ENCODE results near the gene ZNF646.
A peak's percentile ranks its signal among the peaks of the same experiment; 100 is the strongest.

The ZNF646 gene, protein sequence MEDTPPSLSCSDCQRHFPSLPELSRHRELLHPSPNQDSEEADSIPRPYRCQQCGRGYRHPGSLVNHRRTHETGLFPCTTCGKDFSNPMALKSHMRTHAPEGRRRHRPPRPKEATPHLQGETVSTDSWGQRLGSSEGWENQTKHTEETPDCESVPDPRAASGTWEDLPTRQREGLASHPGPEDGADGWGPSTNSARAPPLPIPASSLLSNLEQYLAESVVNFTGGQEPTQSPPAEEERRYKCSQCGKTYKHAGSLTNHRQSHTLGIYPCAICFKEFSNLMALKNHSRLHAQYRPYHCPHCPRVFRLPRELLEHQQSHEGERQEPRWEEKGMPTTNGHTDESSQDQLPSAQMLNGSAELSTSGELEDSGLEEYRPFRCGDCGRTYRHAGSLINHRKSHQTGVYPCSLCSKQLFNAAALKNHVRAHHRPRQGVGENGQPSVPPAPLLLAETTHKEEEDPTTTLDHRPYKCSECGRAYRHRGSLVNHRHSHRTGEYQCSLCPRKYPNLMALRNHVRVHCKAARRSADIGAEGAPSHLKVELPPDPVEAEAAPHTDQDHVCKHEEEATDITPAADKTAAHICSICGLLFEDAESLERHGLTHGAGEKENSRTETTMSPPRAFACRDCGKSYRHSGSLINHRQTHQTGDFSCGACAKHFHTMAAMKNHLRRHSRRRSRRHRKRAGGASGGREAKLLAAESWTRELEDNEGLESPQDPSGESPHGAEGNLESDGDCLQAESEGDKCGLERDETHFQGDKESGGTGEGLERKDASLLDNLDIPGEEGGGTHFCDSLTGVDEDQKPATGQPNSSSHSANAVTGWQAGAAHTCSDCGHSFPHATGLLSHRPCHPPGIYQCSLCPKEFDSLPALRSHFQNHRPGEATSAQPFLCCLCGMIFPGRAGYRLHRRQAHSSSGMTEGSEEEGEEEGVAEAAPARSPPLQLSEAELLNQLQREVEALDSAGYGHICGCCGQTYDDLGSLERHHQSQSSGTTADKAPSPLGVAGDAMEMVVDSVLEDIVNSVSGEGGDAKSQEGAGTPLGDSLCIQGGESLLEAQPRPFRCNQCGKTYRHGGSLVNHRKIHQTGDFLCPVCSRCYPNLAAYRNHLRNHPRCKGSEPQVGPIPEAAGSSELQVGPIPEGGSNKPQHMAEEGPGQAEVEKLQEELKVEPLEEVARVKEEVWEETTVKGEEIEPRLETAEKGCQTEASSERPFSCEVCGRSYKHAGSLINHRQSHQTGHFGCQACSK (N-terminal part only)

DNA sequence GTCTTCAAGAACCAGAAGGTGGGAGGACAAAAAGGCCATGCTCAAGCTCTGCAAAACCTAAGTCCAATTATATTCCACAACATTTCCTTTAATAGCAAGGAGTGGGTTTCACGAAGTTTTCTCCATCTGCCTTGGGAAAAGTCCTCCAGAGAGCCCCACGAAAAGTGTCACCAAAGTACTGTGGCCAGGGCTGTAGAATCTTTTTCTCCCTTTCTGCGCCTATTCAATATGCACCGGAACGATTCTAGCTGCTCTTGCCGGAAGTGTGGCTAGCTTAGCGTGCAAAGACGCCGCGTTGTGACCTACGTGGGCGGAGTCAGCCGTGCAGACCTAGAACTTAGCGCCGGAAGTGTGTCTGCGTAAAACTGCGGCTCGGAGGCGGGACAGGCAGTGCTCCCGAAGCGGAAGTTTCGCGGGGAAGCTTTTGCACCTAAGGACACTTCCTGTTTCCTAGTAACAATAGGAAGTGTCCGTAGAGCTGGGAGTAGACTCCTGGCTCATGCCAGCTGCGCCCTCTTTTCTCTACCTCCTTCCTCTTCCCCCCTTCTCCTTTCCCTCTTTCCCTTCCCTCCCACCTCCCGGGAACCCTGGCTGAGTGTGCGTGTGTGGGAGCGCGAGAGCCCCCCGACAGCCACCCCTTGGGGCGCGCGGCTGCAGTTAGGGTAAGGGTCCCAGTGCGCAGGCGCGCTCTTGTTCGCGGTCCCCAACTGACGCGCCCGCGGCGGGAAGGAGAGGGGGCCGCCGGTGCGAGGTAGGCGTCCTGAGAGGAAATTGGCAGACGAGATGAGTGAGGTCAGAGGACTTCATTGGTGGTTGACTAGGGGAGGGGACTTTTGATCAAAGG is at the start of gene ZNF646, which contains the start of gene ZNF668:
Gene ZNF646 (plus strand): TSS at position 453 of the 844 bp plus-strand sequence. CDS start 1,903 bp downstream, outside the sequence.
Gene ZNF668 (minus strand): TSS at position 271 of the 844 bp plus-strand sequence. CDS start 9,781 bp downstream, outside the sequence.
- ATAC-seq (peak; percentile 88), DNase-seq (peak; percentile 95 to 99)
- Mint-ChIP-seq H3K27me3 (no peaks in the 10 kb centered on the region), H3K9me3 (no peaks in the 10 kb centered on the region), H3K4me1 (peaks cover 59% of the 10 kb centered on the region), H3K27ac (peak within 1 kb of the TSS; percentile 96 to 97), H3K4me3 (peak within 1 kb of the TSS; percentile 86 to 95)

DNA sequence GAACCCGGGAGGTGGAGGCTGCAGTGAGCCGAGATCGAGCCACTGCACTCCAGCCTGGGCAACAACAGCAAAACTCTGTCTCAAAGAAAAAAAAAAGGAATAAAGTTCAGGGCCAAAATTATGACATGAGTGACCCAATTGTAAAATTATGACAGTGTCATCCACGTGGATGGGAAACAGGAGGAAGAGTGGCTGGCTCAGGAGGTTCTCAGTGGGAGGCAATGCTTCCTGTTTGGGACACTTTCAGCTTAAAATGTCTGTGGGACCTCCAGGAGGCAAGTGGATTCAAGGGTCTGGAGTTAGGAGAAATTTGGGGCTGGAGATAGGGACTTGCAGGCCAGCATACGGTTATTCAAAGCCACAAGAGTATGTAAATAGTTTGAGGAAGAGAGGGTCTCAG is 48.9 kb upstream of the ZNF646 start:
- ATAC-seq (no peak), DNase-seq (no peak)
- H3K27ac Mint-ChIP-seq, result no peak overlapping the region

DNA sequence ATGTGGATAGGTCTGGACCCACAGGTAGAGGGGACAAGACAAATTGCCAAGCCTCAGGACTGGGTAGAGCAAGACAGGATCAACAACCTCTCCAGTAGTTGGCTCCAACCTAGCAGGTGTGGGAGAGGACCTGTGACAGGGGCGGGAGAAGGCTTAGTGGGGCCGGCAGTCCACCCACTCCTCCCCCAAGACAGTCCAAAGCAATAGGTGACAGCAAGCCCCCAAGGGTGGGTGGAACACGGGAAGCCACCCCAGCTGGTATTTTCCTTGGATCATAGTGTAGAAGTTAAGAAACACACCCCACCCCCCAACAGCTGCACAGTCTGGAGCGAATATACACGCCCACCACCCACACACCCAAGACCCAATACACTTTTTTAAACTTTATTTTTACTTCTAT is 45.0 kb upstream of the ZNF646 start:
- Mint-ChIP-seq H3K4me1 (peaks cover 22% of the 10 kb centered on the region), H3K27ac (no peak overlapping the region), H3K9me3 (no peaks in the 10 kb centered on the region), H3K4me3 (no peak overlapping the region), H3K27me3 (no peaks in the 10 kb centered on the region)
- DNase-seq (no peak), ATAC-seq (no peak)

More for the DNA sequence above, 48.9 kb upstream of the ZNF646 start:
- no peaks in the 10 kb centered on the region for H3K9me3 Mint-ChIP-seq
- no peaks in the 10 kb centered on the region for H3K27me3 Mint-ChIP-seq
- no peak overlapping the region for H3K4me3 Mint-ChIP-seq
- peaks cover 7% of the 10 kb centered on the region for H3K4me1 Mint-ChIP-seq

DNA sequence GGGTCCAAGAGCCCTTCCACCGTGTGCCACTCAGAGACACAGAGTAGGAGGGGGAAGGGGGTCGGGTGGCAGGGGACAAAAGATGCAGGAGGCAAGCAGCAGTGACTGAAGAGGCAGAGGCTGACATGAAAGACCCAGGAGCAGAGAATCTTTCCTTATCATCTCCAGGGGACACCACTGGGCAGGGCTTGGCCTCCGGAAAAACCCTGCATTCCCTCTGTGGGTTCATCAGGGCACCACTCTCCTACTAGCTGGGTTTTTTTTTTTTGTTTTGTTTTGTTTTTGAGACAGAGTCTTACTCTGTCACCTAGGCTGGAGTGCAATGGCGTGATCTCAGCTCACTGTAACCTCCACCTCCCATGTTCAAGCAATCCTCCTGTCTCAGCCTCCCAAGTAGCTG is 42.9 kb upstream of the ZNF646 start:
- Mint-ChIP-seq H3K27me3 (no peaks in the 10 kb centered on the region), H3K27ac (no peak overlapping the region), H3K4me3 (no peak overlapping the region), H3K9me3 (no peaks in the 10 kb centered on the region), H3K4me1 (peaks cover 28% of the 10 kb centered on the region)
- DNase-seq (no peak), ATAC-seq (no peak)

DNA sequence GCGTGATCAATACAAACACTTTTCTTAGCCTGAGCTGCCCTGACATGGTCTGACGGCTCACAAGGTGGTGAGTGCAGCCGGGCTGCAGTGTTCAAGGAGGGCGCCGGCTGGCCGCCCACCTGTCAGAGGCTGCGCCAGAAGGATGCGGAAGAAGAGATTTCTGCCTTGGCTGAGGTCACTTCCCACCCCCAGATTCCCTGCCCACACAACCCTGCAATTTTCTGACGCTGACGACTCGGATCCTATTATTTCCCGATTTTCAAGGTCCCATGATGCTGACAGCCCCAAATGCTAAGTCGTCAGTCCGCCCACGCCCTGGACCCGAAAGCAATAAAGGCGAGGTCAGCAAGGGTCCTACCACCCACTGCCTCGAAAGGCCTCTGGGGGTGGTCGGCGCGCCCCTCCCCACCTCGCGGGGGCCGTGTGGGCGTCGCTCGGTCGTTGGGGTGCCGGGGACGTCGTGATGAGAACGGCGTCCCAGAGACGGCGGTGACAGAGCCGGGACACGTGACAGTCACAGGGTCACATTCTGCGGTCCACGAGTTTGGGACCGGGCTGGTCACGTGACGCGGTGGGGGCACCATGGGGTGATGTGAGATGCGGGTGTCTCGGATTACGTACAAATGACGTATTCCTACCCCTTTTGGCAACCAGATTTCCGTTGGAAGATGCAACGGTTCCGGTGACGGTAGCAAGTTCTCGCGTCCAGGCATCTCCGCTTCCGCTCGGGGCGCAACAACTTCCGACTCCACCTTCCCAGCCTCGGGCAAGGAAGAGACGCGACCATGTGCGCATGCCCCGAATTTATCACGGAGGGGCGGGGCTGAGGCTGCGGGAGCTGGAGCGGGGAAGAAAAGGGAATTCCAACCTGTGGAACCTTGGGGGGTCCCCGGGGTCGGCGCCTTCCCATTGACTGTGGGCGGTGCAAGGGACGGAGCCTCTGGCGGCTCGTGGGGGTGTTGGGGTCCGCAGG is 41.2 kb upstream of the ZNF646 start, which contains the start of gene STX4:
Gene STX4 (plus strand): TSS at position 823 of the 973 bp plus-strand sequence. CDS start 248 bp downstream, outside the sequence.
- ATAC-seq (peak; percentile 89), DNase-seq (peak; percentile 91 to 97)
- Mint-ChIP-seq H3K27me3 (no peaks in the 10 kb centered on the region), H3K27ac (peak within 1 kb of the TSS; percentile 91 to 94), H3K4me3 (peak within 1 kb of the TSS; percentile 90 to 91), H3K9me3 (no peaks in the 10 kb centered on the region), H3K4me1 (peaks cover 28% of the 10 kb centered on the region)

DNA sequence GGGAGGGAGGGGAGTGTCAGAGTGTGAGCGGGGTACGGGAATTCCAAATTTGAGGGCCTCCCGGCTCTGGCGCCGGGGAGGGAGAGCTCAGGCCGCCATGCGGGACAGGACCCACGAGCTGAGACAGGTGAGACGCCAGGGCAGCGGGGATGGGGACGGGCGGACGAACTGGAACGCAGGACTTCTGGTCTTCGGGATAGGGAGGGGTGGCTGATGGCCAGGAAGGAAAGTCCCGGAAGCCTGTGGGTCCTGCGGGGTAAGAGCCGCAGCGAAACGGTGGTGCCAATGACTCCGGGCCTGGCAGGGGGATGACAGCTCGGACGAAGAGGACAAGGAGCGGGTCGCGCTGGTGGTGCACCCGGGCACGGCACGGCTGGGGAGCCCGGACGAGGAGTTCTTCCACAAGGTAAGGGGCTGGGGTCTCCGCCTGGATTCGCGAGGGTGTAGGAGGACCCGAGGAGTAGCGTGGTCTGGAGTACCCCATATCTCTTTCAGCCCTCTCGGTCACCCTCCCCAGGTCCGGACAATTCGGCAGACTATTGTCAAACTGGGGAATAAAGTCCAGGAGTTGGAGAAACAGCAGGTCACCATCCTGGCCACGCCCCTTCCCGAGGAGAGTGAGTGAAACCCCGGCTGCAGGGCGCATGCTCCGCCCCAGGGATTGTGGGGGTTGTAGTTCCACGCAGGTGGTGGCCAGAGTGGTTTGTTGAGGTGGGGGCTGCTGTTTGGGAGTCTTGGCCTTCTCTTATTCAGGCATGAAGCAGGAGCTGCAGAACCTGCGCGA is 40.3 kb upstream of the ZNF646 start:
- Mint-ChIP-seq H3K27me3 (no peaks in the 10 kb centered on the region), H3K9me3 (no peaks in the 10 kb centered on the region), H3K27ac (peak overlapping the region; percentile 91 to 94), H3K4me3 (peak overlapping the region; percentile 90 to 91), H3K4me1 (peaks cover 28% of the 10 kb centered on the region)
- DNase-seq (peak; percentile 81 to 85), ATAC-seq (peak; percentile 66)

DNA sequence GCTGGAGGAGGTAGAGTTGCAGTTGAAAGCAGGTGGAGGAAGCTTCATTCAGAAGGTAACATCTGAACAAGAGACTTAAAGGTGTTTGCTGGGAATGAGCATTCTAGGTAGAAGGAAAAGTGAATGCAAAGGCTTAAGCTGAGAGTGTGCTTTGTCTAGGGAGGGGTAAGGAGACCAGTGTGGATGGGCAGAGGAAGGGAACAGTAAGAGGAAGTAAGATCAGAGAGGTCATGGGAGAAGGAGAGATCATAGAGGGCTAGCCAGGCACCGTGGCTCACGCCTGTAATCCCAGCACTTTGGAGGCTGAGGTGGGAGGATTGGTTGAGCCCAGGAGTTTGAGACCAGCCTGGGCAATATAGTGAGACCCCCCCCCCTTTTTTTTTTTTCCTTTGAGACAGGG is 37.5 kb upstream of the ZNF646 start:
- H3K27me3 Mint-ChIP-seq, result no peaks in the 10 kb centered on the region
- H3K4me1 Mint-ChIP-seq, result peaks cover 24% of the 10 kb centered on the region
- DNase-seq (no peak), ATAC-seq (no peak)
- H3K4me3 Mint-ChIP-seq, result no peak overlapping the region
- peak overlapping the region; percentile 11 to 37 for H3K27ac Mint-ChIP-seq
- H3K9me3 Mint-ChIP-seq, result no peaks in the 10 kb centered on the region

DNA sequence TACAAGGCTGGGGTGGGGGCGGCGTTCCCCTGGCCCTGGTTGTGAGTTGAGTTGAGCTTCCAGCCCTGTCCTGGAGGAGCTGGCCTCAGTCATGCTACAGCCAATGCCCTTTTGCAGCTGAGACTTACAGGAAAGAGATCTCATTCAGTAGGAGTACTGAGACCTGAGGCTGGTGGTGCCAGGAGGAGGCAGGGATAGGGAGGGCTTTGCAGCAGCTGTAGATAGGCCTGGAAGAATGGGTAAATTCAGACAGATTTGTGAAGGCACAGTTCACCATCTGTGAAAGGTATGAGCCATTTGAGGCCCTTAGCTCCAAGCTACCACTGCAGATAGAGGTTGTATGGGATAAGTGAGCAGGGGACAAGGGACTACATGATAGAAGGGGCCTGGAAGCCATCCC is 35.2 kb upstream of the ZNF646 start:
- H3K9me3 Mint-ChIP-seq, result no peaks in the 10 kb centered on the region
- H3K4me3 Mint-ChIP-seq, result no peak overlapping the region
- DNase-seq (no peak), ATAC-seq (no peak)
- peak overlapping the region in 1 of 2 donors; percentile 90 for H3K27ac Mint-ChIP-seq
- peaks cover 9% of the 10 kb centered on the region for H3K4me1 Mint-ChIP-seq
- no peaks in the 10 kb centered on the region for H3K27me3 Mint-ChIP-seq

DNA sequence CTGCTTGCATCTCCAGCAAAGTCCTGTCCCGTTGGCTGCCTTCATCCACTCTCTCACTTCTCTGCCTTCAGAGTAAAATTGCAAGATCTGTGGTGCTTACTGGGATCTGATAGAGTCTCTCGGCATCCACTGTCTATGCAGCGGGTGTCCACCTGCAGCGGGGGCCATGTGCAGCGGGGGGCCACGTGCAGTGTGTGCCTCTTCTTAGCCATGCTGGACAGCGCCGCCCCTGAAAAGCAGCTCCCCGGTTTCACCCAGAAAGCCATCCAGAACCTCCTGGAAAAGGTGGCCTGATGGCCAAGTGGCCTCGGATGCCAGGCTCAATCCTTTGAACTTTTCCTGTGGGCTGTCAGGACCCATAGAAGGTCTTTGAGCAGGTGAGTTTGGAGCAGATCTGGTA is 31.4 kb upstream of the ZNF646 start:
- DNase-seq (no peak), ATAC-seq (no peak)
- Mint-ChIP-seq H3K27me3 (no peaks in the 10 kb centered on the region), H3K4me1 (no peaks in the 10 kb centered on the region), H3K4me3 (no peak overlapping the region), H3K27ac (no peak overlapping the region), H3K9me3 (no peaks in the 10 kb centered on the region)

DNA sequence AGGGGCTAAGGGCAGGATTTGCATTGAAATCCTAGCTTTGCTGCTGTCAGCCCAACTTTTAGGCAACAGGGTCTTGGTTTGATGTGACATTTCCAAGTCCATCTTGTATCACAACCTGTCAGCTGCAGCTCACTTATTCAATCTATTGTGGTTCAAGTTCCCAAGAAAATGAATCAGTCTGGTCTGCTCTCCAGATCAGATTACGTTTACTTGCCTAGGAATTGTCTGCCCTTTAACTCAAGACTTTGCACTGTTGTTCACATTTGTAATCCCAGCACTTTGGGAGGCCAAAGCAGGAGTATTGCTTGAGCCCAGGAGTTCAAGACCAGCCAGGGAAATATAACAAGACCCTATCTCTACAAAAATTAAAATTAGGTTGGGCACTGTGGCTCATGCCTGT is 30.9 kb upstream of the ZNF646 start:
- H3K27ac Mint-ChIP-seq, result no peak overlapping the region
- H3K9me3 Mint-ChIP-seq, result no peaks in the 10 kb centered on the region
- H3K27me3 Mint-ChIP-seq, result no peaks in the 10 kb centered on the region
- no peak overlapping the region for H3K4me3 Mint-ChIP-seq
- ATAC-seq (no peak), DNase-seq (no peak)
- H3K4me1 Mint-ChIP-seq, result no peaks in the 10 kb centered on the region

DNA sequence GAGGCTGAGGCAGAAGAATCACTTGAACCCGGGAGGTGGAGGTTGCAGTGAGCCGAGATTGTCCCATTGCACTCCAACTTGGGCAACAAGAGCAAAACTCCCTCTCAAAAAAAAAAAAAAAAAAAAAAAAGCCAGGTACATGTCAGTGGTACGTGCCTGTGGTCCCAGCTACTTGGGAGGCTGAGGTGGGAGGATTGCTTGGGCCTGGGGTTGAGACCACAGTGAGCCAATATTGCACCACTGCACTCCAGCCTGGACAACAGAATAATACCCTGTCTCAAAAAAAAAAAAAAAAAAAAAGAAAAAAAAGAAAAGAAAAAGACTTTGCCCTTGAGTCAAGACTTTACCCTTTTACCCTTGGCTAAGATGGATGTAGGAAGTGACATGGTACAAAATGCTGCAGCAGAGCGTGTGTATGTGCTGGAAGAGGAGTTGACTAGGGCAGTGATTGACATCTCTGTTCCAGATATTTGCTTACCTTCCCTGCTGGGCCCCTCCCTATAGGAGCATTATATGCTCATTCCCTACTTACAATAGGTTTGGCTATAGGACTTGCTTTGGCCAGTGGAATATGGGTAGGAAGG is 30.2 kb upstream of the ZNF646 start:
- no peaks in the 10 kb centered on the region for H3K27me3 Mint-ChIP-seq
- DNase-seq (no peak), ATAC-seq (no peak)
- H3K9me3 Mint-ChIP-seq, result no peaks in the 10 kb centered on the region
- no peak overlapping the region for H3K4me3 Mint-ChIP-seq
- H3K27ac Mint-ChIP-seq, result no peak overlapping the region
- no peaks in the 10 kb centered on the region for H3K4me1 Mint-ChIP-seq

DNA sequence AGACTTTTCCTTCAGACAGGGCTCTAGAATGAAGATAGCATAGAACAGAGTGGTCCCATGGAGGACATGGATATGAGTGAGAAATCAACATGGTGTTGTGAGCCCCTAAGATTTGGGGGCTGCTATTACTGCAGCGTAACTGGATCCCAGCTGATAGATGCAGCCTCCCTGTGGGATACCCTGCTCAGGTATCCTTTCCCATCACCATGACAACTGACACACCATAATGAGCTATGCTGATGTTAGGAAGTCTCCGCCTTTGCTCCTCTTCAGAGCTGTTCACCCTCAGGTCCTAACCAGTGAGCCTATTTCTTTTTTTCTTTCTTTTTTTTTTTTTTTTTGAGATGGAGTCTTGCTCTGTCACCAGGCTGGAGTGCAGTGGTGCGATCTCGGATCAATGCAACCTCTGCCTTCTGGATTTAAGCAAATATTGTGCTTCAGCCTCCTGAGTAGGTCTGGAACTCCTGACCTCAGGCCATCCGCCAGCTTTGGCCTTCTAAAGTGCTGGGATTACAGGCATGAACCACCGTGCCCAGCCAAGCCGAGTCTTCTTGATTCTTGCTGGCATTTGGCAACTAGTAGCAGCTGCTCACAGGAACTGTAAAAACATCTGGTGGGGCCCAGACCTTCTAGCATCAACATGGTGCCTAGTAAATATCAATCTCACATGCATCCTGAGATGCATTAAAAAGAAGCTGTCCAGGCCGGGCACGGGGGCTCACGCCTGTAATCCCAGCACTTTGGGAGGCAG is 23.8 kb upstream of the ZNF646 start:
- H3K4me1 Mint-ChIP-seq, result peaks cover 15% of the 10 kb centered on the region
- ATAC-seq (no peak), DNase-seq (no peak)
- no peaks in the 10 kb centered on the region for H3K9me3 Mint-ChIP-seq
- H3K27me3 Mint-ChIP-seq, result peaks cover 8% of the 10 kb centered on the region
- no peak overlapping the region for H3K4me3 Mint-ChIP-seq
- H3K27ac Mint-ChIP-seq, result no peak overlapping the region
